HG03039 (cell line): ENCODE data around the gene DVL2.

Experiments
- ATAC-seq: cut with Tn5 transposase; IDR thresholded peaks from one replicate; pipeline ENCODE4 v1.9.1; 2021; ENCODE audit warnings: mild to moderate bottlenecking, moderate library complexity; ENCODE audit not compliant: unreplicated experiment

Gene DVL2

GRCh38 chr17:7238420-7239090, 4.2 kb upstream of the DVL2 start:
- ATAC-seq, result no peak

GRCh38 chr17:7237761-7238419, 3.6 kb upstream of the DVL2 start:
- ATAC-seq, result no peak

DNA sequence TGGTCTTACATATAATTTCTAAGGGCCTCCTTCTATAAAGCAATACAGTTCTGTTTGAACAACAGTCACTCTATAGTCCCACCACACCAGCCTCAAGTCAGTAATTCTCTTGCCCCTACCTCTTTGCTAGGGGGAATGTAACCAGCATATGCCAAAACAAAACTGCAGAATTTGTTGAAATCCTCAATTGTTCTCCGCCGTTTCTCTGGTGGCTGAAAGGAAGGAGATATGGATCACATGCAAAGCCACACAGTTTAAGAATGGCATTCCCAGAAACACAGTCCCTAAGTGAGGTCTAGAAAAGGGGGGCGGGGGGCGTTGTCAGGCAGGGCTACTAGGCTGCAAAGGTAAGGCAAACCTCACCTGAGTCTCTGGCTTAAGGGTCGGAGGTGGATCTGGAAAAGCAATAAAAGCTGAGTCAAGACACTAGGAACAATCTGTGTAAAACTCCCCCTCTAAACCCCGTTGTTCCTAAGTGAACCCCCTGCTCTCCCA, 3.0 kb upstream of the DVL2 start:
- no peak for ATAC-seq

DNA sequence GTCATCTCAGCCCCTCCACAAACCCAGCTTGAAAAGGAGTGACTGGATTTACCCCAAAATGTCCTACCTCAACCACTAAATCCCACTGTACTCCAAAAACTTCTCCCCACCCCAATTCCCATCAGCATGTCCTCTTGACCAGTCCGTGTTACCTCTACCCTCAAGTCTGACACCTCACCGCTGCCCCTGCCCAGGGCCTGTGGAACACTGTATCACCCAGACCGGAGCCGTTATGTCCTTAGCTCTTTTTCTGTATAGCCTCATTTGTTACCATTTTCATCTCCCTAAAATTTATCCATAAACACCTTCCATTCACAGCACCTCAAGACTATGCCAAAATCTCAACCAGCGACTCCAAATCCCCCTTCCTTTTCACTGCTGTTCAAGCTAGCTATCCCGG, 2.5 kb upstream of the DVL2 start:
- ATAC-seq, result no peak

- ATAC-seq, result no peak
Measured at GRCh38 chr17:7235693-7236665, 1.7 kb upstream of the DVL2 start.

DNA sequence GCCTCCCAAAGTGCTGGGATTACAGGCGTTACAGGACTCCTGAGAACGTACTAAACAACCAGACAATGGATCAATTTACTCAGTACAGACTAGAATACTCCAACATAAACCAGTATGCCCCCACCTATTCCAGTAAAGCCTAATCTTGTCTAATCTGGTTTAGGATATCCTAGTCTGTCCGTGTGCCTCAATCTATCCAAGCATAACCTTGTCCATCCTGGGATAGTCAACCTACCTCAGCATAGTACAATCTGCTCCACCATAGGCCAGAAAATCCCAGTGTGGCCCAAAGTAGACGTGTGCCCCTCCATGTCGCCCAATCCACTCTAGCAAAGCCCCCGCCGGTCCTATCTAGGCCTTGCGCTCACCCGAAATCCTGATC, 625 bp downstream of the DVL2 start:
- ATAC-seq, result no peak

DNA sequence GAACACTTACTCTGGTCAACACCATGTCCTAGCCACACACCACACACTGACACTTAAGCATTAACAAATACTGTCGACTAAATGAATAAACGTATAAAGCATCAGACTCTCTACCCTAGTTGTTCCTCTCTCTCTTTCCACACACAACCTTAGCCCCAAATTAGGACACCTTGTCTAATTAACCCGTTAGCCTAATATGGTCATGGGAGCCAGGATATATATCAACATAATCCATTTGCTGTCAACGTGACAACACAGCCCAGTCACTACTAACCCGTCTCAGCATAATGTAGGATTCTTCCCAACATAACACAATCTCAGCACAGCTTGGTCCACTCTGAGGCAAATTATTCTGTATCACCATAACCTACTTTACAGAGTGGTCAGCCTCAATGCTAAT, 2.2 kb downstream of the DVL2 start:
- no peak for ATAC-seq

DNA sequence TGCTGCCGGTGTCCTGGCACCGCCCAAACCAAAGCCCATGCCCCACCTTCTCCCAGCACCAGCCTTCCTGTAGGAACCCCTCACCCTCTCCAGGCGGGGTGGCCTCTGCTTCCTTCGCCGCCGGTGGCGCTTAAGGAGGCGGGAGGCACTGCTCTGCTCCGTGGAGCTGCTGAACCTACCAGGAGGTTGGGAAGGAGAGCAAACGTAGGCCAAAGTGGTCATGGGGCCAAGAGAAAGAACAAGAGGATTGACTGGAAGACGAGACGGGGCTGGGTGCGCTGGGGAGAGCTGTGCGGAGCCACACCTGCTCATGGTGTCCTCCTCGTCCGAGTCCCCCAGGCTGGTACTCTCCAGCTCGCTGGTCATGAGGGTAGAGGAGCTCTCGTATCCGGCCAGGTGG, 4.8 kb downstream of the DVL2 start:
- no peak for ATAC-seq

DNA sequence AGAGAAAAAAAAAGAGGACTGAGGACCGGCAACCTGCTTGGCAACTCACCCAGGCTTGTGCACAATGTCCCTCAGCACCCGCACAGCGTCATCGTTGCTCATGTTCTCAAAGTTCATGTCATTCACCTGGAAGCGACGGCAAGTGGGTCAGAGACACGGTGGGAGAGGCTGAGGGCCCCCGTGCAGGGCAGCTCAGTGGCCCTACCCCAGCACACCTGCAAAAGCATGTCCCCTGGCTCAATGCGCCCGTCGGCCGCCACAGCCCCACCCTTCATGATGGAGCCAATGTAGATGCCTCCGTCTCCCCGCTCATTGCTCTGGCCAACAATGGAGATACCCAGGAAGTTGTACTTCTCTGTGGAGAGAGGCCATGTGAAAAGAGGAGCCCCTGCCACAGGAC, 5.4 kb downstream of the DVL2 start:
- ATAC-seq, result no peak

DNA sequence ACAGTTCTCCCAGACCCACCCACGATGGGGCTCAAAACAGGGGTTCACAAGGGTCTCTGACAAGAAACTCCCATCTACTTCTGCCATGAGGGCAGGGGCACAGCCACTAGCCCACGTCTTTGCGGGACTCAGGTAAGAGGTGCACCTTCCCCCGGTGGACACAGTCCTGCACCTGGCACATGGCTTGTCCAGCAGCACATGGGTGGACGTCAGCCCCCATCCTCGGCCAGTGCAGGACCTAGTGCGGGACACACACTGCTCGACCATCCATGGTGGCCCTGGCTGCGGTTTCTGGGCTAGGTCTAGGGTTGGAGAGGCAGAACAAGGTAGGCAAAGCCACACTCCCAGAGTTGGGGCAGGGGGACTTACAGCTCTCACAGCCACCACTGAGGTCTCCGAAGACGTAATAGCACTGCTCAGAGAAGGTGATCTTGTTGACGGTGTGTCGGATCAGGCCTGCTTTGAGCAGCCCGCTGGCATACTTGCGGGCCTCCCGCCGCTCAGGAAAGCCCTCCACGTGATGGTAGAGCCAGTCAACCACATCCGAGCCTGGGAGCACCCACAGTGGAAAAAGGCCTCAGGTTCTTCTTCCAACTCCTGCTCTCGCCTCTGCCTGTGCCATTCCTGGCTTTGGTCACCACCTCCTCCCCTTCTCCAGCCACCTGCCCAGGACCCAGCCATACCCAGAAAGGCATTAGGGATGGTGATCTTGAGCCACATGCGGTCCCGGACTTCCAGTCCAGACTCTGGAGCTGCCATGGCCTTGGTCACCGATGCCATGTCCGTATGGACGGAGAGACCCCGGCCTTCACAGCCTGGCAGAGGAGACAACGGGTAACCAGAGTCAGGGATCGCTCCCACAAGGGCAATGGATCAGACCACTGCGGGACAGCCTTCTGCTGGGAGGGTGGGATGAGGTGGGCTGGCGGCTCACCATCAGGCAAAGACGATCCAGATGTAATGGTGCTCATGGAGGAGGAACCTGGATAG, 7.3 kb downstream of the DVL2 start:
- ATAC-seq, result no peak

GRCh38 chr17:7225711-7226331, 8.5 kb downstream of the DVL2 start:
- ATAC-seq, result no peak

DNA sequence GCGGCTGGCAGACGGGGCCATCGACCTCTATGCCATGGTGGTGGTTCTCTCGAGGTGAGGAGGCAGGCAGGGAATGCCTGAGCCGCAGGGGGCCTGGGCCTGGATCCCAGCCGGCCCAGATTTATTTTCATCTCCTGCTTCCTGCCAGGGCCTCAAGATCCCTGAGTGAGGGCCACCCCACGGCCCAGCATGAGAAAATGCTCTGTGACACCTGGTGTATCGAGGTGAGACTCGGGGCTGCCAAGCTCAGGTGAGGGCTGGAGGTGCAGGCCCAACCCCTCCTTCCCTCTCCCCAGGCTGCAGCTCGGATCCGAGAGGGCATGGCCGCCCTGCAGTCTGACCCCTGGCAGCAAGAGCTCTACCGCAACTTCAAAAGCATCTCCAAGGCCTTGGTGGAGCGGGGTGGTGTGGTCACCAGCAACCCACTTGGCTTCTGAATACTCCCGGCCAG, 9.6 kb downstream of the DVL2 start:
- ATAC-seq, result no peak

GRCh38 chr17:7224110-7224509, 10.2 kb downstream of the DVL2 start:
- ATAC-seq, result no peak

DNA sequence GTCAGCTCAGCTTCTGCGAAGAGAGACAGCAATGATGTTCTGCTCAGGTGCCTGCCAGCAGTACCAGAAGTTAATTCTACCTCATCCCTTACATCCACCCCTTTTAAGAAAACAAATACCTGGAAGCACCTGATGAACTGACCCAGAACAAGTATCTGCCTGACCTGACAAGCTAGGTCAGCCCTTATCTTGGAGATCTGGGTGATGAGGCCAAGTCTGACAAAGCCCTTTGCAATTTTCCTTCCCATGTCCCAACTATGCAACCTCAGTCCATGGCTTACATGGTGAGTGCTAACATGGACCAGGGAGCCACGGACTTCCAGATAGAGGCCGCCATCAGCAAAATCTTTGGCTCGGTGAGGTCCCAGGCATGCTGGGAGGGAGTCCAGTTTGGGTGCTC, 10.9 kb downstream of the DVL2 start:
- no peak for ATAC-seq

DNA sequence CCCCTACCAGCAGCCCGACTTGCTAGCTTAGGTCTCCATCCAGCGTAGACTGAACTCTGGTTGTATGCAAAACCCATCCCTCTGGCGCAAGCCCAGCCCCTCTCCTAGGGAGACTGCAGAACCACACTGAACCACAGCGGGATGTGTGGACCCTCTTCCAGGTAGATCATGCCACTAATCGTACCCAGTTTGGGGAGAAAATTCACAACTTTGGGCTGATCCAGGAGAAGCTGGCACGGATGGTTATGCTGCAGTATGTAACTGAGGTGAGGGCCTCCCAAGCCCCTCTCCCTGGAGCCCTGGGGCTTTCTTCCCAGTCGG, 11.4 kb downstream of the DVL2 start:
- no peak for ATAC-seq

DNA sequence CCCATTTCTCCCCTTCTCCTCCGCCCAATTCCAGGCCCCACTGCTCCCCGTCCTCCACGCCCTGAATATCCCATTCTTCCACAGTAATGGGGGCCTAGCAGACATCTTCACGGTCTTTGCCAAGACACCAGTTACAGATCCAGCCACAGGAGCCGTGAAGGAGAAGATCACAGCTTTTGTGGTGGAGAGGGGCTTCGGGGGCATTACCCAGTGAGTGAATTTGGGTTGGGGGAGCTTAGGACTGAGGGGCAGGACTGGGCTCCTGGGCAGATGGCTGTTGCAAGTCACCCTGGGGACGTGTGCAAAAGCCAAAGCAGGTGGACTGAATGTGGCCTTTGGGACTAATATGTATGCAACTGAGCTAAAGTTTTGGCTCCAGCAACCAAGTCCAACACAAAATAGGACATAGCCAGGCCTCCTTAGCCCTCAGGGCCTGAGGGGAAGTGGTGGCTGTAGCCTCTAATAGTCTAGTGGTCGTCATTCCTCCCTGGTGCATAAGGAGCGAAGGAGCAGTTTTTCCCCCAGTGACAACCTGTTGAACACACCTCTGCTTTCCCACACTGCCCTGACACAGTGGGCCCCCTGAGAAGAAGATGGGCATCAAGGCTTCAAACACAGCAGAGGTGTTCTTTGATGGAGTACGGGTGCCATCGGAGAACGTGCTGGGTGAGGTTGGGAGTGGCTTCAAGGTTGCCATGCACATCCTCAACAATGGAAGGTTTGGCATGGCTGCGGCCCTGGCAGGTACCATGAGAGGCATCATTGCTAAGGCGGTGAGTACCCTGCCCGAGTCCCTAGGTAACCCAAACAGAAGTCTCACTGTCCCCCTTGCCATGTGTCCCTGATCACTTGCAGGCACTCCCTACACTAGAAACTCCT, 12.0 kb downstream of the DVL2 start:
- ATAC-seq, result no peak

- no peak for ATAC-seq
Measured at GRCh38 chr17:7221278-7222092, 12.8 kb downstream of the DVL2 start.

DNA sequence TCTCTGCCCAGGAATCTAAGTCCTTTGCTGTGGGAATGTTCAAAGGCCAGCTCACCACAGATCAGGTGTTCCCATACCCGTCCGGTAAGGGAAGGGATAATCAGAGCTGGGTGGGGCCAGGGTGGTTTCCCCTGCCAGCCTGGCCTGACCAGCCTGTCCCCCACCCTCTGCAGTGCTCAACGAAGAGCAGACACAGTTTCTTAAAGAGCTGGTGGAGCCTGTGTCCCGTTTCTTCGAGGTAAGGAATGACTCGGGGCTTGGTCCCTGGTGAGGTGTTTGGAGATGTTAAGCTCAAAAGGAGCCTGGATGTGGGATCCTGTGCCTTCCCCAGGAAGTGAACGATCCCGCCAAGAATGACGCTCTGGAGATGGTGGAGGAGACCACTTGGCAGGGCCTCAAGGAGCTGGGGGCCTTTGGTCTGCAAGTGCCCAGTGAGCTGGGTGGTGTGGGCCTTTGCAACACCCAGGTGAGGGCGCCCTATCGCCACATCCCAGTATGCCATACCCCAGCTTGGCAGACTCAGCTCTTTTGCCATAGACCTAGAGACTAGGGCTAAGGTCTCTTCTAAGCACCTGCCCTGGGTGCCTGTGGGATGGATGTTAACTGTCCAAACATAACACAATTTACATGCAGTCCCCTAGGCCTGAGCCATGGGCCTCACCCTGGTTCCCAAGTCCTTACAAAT, 13.6 kb downstream of the DVL2 start:
- ATAC-seq, result no peak
